NCI-H2107 (cell line): ENCODE measurements around the gene IL31.

Experiments
- DNase-seq: peaks from one replicate; lab custom pipeline; 2025; lab: John Stamatoyannopoulos, UW

Gene IL31

DNA sequence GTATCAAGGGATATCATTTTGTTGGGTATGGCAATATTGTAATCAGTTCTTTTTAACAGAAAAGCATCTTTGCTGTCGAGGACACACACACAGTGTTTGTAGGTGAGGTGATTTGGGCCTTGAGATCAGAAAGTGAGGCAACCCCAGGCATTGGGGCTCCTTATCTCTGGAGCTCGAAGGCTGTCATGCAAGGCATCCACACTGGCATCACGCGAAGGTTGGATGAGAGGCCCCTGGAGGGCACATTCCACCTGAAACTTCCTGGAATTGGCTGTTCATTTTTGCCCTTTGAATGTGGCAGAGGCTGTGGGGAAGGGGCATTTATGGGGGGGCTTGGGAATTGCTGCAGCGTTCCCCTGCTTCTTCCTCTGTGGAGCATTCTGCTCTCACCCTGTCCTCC is 45.5 kb downstream of the IL31 start:
- DNase-seq, result no peak

DNA sequence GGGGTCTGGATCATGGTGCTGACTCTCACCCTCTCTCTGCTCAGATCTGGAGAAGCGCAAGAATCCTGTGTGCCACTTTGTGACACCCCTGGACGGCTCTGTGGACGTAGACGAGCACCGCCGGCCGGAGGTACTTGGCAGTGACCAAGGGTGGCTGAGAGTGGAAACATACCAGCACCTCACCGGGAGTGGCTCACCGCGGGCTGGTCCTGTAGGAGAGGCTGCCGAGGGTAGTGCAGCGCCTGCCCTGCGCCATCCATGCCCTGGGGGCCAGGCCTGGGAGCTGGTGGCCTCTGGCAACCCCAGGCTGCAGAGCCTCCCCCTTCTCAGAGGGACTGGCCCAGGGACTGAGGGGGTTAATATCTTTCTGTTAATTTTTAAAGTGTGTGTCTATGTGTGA is 46.2 kb downstream of the IL31 start:
- DNase-seq, result no peak

DNA sequence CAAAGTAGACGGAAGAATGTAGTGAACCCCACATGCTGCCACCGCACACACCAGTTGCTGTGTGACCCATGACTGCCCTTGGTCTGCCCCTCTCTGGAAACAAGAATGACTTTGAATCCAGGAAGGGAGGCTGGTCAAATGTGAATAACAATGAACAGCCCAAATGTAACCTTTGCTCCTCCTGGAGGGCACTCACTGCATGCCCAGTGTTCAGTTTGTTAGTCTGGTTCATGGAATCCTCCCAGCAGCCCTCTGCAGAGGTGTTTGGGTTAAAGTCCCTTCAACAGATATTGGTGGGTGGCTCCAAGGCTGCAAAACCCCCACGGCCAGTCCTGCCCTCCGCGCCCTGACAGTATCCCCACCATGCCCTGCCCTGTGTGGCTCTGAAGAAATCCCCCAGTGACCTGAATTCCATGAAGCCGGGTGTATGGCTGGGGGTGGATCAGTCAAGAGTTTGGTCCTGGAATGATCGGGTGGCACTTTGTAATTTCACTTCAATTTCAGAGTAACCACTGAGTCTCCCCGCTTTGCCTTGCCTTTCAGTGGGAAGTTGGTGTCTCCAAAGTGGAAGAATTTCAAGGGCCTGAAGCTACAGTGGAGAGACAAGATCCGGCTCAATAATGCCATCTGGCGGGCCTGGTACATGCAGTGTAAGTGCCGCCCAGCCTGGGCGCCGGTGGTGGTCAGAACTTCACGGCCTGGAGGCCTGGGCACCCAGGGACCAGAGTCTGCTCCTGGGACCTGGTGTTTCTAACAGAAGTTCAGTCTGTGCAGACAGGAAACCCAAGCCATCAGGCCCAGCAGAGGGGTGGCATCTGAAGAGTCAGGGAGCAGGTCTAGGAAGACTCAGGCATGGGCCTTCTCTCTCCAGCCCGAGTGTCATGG is 47.1 kb downstream of the IL31 start:
- no peak for DNase-seq

DNA sequence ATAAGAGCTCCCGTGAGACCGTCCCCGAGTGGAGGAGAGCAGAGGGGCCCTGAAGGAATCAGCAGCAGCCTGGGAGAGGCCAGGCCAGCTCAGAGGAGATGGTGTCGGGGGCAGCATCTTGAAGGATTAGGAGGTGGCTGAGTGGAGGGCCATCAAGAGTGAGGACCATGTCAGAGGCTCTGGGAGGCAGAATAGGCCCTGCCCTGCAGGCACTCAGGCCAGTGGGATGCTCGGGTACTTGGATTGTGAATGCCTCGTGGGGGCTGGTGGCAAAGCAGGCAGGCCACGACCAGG is 47.7 kb downstream of the IL31 start:
- no peak for DNase-seq

DNA sequence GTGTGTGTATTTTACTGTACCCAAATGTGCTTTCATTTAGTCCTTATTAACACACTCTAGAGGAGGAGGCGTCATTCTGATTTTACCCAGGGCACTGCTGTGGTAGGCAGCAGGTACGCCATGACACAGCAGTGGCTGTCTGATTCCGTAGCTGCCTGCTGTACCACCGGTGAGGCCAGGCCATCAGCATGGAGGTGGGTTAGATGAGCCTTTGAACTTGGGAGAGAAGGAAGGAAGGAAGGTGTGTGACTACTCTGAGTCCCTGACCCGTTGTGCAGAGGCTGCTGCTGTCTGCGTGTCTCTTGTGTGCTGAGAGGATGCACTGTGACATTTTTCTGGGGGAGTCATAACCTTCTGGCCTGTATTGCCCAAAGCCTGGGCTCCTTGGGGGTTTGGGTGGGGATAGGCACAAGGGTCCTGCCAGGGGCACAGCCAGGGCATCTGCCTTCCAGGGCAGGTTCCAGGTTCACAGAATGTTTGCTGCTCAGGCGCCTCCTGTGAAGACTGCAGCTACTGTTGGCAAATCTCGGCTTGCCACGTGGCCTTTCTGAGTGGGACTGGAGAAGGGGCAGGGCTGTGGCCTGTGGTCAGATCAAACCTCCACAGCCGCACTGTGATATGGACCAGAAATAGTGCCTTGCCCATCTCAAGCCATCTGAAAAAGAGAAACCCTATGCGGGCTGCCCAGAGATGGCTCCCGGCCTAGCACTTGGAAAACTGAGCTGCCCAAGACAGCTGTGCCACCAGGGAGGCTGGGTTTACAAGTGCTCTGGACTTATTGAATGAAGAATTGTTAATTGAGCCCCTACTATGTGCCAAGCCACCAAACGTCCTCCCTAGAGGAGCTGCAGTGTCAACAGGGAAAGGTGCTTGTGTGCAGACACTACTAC is 48.3 kb downstream of the IL31 start:
- no peak for DNase-seq

DNA sequence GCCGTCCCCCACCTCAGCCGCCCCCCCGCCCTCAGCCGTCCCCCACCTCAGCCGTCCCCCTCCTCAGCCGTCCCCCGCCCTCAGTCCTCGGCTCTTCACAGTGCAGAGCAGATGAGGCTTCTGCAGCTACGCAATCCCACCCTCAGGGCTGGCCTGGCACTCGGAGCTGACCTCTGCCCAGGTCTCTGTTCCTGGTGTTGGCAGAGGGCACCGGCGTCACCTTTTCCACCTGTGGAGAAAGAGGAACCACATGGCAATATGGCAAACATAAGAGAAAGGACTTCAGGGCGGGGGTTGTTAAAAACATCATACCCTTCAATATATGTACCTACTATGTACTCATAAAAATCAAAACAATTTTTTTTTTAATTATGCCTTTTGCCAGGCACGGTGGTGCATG is 49.7 kb downstream of the IL31 start:
- DNase-seq, result no peak

DNA sequence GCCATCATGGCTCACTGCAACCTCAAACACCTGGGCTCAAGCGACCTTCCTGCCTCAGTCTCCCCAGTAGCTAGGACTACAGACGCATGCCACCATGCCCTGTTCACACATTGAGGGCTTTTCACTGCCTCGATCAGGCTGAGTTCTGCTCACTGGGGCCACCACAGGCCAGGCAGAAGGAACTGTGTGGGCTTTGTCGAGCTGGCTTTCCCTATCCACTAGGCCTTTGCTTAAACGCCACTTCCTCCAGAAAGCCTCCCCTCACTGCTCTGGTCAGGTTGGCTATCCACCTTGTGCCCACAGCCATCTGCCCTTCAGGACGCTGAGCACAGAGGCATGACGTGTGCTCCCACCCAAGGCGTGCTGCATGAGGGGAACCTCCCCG is 50.3 kb downstream of the IL31 start:
- DNase-seq, result no peak

DNA sequence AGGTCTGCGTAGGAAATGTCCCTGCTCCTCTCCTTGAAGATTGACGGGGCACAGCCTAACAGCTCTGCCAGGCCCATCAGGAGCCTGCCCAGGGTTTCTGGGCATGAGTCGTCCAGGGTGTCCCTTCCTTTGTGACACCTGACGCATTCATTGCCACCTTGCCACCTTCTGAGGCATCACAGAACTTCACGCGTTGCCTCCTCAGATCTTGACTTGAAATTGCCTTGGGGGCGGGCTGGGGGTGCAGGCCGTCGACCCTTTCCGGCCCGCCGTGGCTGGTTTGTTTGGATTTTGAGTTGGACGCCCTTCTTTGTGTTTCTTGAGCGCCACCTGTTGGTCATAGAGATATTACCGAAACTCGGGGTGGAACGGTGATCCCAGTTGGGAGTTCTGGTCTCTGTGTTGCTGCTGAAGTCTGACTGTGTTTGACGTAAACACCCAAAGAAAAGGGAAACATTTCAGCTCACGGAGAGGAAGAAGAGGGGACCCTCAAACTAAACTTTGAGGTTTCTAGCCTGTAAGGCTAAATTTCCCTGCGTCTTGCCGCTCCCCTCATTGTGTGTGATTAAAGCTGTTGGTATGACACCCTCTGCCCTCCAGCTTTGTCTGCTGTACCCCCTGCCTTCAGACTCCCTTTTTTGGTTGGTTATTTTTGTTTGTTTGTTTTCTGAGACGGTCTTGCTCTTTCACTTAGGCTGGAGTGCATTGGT is 50.8 kb downstream of the IL31 start:
- peak; percentile 48 for DNase-seq
